LoVo (cell line): Measurements from ENCODE around the gene SBK2.

Experiments
- DNase-seq: peaks from one replicate; pipeline ENCODE4 v3.0.0-alpha.2; 2016; ENCODE audit warnings: low spot score

SBK2 gene

DNA sequence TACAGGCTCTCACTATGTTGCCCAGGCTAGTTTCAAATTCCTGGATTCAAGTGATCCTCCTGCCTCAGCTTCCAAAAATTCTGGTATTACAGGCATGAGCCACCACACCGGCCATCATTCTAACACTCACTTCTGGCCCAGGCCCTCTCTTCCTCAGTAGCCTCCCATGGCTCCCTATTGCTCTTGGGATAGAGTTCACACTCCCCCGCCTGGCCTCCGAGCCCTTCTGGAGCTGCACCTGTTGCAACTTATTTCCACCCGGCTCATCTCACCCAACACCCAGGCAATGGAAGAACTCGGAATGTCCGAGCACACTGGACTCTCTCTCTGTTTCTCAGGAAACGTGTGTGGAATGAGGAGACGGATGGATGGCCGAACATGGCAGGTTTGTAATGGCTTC is 17.4 kb upstream of the SBK2 start:
- no peak for DNase-seq

DNA sequence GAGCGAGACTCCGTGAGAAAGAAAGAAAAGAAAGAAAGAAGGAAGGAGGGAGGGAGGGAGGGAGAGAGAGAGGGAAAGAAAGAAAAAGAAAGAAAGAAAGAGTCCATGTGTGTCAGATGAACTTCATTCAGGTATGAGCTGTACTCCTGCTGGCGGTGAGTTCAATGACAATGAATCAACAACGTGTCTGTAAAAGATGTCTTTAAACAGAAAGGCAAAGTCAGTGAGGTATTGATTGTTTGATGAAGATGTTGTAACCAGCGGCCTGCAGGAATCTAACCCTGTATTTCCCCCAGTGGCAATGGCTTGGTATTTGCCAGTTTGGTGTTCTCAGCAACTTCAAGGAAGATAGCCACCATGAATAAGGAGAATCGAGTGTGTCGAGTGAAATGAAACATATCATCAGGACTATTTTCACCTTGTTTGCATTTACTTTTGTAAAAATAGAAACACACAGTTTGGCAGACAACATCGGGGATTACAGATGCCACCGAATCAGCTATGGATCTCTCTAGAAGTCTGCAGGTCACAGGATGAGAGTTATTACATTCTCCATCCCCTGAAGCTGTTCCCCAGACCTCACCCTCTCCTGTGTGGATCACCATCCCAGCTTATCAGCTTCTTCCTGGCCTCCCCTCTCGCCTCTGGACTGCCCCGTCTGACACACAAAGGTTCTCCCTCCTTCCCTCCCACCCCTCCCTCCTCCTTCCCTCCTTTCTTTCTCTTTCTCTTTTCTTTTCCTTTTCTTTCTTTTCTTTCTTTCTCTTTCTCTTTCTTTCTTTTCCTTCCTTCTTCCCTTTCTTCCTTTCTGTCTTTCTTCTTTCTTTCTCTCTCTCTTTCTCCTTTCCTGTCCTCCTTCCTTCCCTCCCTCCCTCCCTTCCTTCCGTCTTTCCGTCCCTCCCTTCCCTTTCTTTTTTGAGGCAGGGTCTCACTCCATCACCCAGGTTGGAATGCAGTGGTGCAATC is 16.6 kb upstream of the SBK2 start:
- DNase-seq, result no peak

DNA sequence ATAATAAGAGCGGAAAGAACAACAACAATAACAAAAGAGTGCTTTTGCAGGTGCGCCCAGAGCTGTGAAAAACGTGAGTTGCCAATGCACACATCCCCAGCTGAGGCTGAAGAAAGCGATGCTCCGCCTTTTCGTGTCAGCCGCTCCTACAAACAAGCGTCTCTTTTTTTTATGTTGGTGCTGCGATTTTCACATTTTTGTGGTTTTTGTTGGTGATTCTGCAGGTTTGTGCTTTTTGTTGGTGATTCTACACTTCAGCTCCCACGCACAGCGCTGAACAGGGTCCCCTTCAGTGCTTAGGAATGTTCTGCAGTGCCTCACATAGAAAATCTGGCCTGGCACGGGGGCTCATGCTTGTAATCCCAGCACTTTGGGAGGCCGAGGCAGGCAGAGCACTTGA is 15.7 kb upstream of the SBK2 start:
- no peak for DNase-seq

DNA sequence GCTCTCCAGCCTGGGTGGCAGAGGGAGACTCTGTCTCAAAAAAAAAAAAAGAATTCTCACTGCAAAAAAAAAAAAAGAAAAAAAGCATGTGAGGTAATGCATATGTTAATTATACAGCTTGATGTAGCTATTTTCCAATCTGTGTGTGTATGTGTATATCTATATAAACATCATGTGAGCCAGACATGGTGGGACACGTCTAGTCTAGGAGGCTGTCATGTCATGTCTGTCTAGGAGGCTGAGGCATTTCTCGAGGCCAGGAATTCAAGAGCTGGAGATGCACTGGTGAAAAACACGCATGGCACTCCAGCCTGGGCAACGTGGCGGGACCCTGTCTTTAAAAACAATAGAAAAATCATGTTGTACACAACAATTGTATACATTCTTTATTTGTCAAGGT is 15.3 kb upstream of the SBK2 start:
- no peak for DNase-seq

DNA sequence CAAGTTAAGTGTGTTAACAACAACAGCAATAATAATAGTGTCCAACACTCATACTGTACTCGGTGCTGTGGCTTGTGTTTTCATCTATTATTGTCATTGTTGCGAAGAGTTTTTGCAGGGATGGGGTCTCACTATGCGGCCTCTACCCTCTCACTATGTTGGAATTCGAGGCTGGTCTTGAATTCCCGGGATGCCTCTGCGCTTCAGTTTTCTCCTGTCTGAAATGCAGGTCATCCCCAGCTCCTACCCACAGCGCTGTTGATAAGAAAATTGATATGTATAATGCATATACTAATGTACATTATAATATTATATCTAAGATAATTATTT is 13.4 kb upstream of the SBK2 start:
- no peak for DNase-seq

DNA sequence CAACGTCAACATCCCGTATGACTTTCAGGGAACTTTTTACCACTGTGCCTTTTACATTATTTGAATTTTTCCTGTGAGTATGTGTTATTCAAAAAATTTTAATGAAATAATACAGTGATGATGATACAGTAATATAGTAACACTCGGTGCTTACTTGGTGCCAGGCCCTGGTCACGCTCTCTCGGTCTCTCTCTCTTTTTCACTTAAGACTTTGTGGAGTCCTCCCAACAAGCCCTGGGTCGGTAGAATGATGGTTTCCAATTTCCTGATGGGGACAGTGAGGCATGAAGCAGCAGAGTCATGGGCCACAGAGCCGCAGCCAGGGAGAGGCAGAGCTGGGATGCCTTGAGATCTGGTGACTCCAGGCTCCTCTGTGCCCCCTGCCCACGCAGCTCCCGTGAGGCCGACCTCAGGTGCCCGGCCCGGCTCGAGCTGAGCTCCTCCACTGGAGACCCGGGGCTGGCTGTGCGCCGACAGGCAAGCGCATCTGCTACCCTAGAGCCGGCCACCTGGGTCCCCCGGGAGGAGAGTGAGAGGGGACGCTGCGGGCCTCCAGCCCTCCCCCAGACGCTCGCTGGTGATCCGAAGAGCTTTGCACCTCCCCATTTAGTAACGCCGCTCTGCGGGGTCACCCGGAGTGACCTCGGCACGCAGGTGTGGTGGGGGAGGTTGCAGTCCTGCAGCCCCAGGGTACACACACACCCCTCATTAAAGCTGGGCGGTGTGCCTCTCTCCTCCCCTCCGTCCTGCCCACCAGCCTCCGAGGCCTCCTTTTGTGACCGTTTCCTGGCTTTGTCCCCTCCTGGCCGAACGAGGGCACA is 12.8 kb upstream of the SBK2 start:
- DNase-seq, result peak; percentile 59

DNA sequence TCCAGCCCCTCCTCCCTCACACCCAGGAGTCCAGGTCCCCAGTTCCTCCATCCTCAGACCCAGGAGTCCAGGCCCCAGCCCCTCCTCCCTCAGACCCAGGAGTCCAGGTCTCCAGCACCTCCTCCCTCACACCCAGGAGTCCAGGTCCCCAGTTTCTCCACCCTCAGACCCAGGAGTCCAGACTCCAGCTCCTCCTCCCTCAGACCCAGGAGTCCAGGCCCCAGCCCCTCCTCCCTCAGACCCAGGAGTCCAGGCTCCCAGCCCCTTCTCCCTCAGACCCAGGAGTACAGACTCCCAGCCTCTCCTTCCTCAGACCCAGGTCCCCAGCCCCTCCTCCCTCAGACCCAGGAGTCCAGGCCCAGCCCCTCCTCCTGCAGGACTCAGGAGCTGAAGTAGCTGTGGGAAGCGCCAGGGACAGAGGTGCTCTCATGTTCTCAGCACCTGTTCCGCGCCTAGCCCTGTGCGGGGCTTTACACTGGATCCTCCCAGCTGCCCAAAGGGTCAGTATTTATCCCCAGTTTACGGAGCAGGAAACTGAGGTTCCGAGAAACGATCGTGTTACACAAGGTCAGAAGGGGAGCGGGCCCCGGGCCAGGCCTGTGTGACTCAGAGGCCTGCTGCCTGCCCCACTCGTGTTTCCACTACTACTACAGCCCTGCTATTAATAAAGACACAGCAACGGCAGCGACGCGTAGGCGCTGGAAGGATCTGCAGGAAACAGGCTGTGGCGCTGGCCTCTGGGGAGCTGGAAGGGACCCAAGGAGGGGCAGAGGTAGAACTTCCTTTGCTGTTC is 10.1 kb upstream of the SBK2 start:
- DNase-seq, result no peak

DNA sequence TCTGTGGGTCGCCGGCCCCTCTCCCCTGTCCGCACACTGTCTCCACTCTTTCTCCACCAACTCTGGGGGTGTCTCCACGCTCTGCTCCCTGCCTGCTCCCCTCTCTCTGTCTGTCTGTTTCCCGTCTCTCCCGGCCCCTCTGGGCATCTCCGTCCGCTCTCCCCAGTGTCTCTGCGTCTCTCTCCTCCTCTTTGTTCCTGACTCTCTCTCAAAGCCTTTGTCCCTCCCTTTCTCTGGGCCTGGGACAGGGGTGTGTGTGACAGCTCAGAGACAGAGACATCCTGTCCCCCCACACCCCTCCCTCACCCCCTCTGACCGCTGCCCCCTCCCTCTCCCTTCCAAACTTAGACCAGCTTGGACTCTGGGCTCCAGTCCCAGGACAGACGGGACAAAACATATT is 9.1 kb upstream of the SBK2 start:
- no peak for DNase-seq

DNA sequence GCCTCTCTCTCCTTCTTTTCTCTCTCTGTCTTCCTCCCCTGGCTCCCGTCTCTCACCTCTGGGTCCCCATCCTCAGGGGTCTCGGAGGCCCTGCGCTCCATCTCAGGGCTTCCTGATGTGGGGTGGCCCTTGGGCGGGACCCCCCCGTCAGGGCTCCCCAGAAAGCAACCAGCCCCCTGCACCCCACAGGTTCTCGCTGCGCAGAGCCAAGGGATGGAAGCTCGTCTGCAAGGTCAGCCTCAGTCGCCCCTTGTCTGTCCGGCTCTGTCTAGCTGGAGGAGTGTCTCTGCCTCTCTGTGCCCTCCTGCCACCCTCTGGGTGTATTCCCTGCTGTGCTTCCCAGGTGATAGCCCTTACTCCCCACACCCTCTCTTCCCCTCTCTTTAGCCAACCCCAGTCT is 8.5 kb upstream of the SBK2 start, which contains the start of gene SBK3:
TSS of gene SBK3 (minus strand) at position 101 of the 400 bp plus-strand sequence. CDS start at position 101, 0 bp downstream.
- DNase-seq, result no peak

DNA sequence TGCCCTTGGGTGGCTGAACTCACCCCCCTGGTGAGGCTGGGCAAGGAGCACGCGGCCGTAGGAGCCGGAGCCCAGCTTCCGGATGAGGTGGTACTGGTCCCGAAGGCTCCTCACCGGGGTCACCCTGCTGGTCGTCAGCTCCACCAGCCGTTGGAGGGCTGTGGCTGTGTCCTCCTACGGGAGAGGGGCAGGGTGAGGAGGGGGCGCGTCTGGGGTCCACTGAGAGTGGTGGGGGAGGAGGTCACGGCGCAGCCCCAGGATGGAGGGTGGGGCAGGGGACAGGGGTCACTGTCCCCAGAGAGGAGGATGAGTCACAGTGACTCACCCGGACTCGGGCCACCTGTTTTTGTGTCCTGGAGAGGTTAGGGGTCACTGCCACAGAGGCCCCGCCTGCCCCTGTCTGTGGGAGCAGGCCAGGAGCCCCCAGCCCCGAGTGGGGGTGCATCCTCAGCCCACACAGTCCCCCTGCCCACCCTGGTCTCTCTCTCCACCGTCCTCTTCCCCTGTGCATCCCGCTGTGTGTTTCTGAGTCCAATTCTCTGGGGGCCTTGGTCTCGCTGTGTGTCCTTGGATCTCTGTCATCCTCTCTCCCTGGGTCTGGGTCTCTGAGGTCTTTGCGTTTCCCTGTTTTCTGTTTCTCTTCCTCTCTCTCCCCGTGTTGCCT is 8.0 kb upstream of the SBK2 start:
- DNase-seq, result no peak

DNA sequence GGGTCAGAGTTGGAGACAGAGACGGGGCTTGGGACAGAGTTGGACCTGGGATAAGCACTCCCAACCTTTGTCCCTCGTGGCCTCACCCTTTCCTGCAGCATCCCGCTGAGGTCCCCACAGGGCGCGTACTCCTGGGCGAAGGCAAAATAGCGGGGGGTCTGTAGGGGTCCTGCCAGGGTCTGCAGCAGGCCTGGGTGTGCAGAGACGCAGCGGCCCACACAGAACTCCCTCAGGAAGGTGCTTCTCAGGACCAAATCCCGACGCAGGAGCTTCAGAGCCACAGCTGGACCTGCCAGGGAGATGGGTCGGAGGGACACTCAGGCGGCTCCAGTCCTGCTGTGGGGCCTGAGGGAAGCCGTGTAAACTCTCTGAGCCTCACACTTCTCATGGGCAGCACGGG is 7.1 kb upstream of the SBK2 start:
- no peak for DNase-seq

DNA sequence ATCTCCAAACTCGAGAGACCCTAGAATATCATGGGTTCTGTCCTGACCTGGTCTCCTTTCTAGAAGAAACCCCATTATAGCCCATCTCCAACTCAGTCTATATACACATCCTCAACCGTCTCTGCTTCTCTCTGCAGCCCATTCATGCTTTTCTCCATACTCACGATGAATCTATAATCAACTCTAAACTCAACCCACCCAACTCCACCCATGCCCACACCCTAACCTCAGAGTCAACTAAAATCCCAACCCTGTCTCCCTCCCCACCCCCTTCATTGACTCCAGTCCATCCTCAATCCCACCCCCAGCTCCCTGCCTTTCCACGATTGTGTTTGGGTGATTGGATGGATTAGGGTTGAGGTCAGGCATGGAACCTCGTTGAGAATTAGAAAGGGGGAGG is 6.6 kb upstream of the SBK2 start:
- DNase-seq, result no peak

DNA sequence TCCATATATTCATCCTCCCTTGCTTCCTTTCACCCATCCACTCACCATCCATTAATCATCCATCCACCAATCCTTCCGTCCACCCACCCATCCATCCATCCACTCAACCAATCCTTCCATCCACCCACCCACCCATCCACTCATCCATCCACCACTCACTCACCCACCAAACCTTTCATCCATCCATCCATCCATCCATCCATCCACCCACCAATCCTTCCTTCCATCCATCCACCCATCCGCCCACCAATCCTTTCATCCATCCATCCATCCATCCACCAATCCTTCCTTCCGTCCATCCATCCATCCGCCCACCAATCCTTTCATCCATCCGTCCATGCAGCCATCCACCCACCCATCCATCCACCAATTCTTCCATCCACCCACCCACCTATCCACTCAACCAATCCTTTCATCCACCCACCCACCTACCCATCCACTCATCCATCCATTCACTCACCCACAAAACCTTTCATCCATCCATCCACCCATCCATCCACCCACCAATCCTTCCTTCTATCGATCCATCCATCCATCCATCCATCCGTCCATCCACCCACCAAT is 5.4 kb upstream of the SBK2 start:
- no peak for DNase-seq

DNA sequence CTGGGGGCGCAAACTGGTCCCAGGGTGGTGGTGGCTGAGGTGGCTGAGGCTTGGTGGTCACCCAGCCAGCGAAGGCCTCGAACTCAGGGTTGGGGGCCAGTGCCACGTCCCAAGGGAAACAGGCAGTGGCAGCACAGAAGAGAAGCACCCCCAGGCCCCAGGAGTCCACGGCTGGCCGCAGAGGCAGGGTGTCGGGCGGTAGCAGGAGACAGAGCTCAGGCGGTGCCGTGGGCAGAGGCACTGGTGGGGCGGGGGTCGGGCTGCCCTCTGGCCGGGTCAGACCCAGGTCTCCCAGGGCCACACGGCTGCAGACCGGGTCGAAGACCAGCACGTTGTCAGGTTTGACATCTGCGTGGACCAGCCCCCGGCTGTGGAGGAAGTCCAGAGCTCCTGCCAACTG is 4.2 kb upstream of the SBK2 start:
- DNase-seq, result no peak

DNA sequence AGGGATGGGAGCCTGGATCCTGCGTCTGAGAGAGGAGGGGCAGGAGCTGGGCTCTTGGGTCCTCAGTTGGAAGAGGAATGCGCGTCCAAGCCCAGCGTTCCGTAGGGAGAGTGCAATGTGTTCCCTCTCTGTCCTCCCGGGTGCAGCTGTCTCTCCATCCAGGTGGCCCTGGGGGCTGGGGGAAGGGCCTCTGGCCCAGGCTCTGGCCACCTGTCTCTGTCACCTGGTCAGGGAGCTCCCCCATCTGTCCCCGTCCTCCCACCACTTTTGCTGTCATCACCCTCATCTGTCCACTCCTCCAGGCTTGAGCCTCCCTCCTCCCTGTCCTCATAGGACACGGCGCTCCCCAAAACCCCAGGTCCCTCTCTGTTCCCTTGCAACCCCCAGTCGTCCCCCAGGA is 3.7 kb upstream of the SBK2 start:
- DNase-seq, result no peak

DNA sequence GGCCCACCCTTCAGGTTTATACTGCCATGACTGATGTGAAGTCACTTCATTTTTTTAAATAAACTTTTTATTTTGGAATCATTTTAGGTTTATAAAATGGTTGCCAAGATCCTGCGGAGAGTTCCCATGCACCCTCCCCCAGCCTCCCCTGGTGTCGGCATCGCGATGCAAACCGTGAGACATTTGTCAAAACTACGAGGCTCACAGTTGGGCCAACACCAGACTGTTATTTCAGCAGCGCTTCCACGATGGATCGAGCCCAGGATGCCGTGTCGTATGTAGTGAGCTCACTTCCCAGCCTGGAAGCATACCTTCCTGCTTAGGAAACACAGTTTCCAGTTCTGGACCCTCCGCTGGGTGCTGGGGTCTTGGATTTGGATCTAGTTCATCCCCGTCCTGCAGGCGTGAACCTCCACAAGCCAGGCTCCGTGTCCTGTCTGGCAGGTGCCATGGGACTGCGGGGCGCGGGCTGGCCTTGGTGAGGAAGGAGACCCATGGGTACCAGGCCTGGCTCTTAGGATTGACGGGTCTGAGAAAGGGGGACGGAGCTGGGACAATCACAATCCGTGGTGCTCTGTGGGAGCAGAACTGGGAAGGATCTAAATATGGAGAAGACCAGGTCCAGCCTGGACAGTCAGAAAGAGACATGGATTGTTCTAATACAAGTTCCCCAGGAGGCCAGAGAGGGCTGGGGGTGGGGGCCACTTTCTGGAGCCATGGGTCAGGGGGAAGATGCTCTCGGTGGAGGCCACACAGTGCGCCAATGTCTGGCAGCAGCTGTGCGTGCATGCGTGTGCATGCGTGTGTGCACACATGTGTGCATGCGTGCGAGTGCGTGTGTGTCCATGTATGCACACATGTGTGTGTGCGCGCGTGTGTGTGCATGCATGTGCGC is 2.4 kb upstream of the SBK2 start:
- no peak for DNase-seq

DNA sequence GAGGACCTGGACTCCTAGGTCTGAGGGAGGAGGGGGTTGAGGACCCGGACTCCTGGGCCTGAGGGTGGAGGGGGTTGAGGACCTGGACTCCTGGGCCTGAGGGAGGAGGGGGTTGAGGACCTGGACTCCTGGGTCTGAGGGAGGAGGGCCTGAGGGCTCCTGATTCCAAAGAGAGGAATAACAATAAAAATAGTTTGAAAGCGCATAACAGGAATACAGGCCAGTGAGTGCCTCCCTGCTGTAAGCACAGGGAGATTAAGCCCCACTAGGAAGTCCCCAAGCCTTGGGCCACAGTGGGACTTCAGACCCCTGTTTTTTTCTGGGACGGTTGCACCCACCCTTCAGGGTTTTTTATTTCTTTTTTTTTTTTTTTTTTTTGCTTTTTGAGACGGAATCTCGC is 1.2 kb upstream of the SBK2 start:
- DNase-seq, result no peak

DNA sequence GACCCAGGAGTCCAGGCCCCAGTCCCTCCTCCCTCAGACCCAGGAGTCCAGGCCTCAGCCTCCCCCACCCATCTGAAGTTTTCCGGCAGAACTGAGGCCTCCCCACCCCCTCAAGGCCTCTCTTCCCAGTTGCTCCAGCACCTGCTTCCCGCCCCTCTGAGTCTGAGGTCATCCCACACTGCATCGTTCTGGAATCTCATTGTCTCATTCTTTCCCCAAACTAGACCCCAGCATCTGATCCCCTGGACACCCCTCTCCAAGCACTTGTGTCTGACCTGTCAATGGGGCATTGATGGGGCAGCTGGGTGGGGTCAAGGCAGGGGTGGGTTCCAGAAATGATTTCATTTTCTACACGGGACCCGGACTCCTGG is 793 bp upstream of the SBK2 start:
- no peak for DNase-seq

DNA sequence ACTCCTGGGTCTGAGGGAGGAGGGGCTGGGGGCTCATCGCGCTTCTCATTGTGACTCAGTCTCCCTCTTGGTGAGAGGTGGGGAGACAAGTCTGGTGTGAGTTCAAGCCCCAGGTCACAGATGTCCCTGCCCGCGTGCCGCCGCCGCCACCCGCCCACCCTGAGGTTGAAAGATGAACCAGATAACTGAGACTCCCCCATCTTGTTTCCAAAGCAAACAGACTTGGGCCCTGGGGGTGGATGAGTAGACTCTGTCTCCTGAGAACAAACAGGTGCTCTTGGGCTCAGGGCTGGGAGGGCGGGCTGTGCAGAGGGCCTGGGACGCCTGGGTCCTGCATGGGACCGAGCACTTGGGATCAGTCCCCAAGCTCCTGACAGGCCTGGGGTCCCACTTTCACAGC is 567 bp downstream of the SBK2 start:
- DNase-seq, result no peak

DNA sequence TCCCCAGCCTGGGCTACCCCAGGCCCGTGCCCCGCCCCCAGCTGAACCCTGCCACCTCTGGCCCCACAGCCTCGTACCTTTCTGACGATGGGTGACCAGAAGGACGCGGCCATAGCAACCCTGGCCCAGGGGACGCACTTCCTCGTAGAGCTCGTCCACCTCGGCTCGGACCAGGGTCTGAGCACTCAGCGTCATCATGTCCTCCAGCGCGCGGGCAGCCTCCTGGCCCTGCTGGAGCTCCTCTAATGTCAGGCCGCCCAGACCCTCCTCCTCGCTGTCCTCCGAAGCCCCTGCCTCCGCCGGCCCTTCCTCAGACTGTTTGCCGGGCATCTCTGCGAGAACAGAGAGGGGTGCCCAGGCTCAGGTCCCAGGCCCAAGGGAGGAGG is 975 bp downstream of the SBK2 start:
- DNase-seq, result no peak
